WTC11 (cell line): Measurements from ENCODE around the gene TRDMT1. TPM values are rescaled to one million over a fixed set of nuclear protein-coding genes. Genes with fewer than 3 reads are reported as not detected.
A peak's percentile ranks its signal among the peaks of the same experiment; 100 is the strongest.

Experiments
- ATAC-seq: fragments of 200-7000 bp; cut with Tn5 transposase; 2 replicates; pipeline ENCODE4 v1.10.0; 2021; ENCODE audit warnings: mild to moderate bottlenecking, moderate library complexity
- CTCF ChIA-PET: fragments of 300-600 bp; sonication (Branson Sonifier 250); formaldehyde crosslinking; loops from one replicate; lab custom pipeline; 2021; ENCODE audit warnings: antibody characterized with exemption; lab: Charles Lee
- POLR2A ChIA-PET: fragments of 350-600 bp; sonication (Branson Sonifier 250); formaldehyde crosslinking; loops from one replicate; lab custom pipeline; 2021; ENCODE audit warnings: antibody characterized with exemption; lab: Charles Lee
- DNase-seq: peaks from one replicate; pipeline ENCODE4 v3.0.0; 2021; ENCODE audit warnings: low spot score
- H3K27ac Mint-ChIP-seq: 2 replicates; pipeline ENCODE4 v1.8.0; 2021; ENCODE audit warnings: mixed read lengths
- H3K27me3 Mint-ChIP-seq: 2 replicates; pipeline ENCODE4 v1.8.0; 2021; ENCODE audit warnings: low read depth, mild to moderate bottlenecking, moderate library complexity, mixed read lengths
- H3K36me3 Mint-ChIP-seq: 2 replicates; pipeline ENCODE4 v1.8.0; 2021; ENCODE audit warnings: mixed read lengths
- H3K4me1 Mint-ChIP-seq: 2 replicates; pipeline ENCODE4 v1.8.0; 2022; ENCODE audit warnings: mixed read lengths
- H3K4me3 Mint-ChIP-seq: 2 replicates; pipeline ENCODE4 v1.8.0; 2021; ENCODE audit warnings: mild to moderate bottlenecking, moderate library complexity, mixed read lengths
- H3K9me3 Mint-ChIP-seq: 2 replicates; pipeline ENCODE4 v1.8.0; 2021; ENCODE audit warnings: mixed read lengths
- AFF4 ChIP-seq: sonication (generic); formaldehyde crosslinking; IDR thresholded peaks from 2 replicates; pipeline ENCODE4 v1.8.1; 2023; ENCODE audit warnings: mild to moderate bottlenecking, missing genetic modification reagents, borderline replicate concordance
- CDX4 ChIP-seq: fragments of 250-450 bp; sonication (Bioruptor Pico); IDR thresholded peaks from 2 replicates; pipeline ENCODE4 v1.9.0; 2021; ENCODE audit warnings: moderate library complexity, mild to moderate bottlenecking, inconsistent platforms, borderline replicate concordance
- CREB1 ChIP-seq: sonication (generic); formaldehyde crosslinking; IDR thresholded peaks from 2 replicates; pipeline ENCODE4 v1.8.0; 2023; ENCODE audit warnings: mild to moderate bottlenecking, missing genetic modification reagents
- FOXP1 ChIP-seq: sonication (generic); formaldehyde crosslinking; IDR thresholded peaks from 2 replicates; pipeline ENCODE4 v1.8.0; 2022; ENCODE audit warnings: missing genetic modification reagents, mild to moderate bottlenecking, moderate library complexity, borderline replicate concordance
- GTF2I ChIP-seq: fragments of 250-450 bp; sonication (Bioruptor Pico); conservative IDR thresholded peaks from 2 replicates; pipeline ENCODE4 v1.4.0; 2021; ENCODE audit warnings: mild to moderate bottlenecking
- HMGXB4 ChIP-seq: sonication (generic); formaldehyde crosslinking; IDR thresholded peaks from 2 replicates; pipeline ENCODE4 v1.8.1; 2023; ENCODE audit warnings: mild to moderate bottlenecking, moderate library complexity, missing genetic modification reagents
- IRF2 ChIP-seq: sonication (generic); formaldehyde crosslinking; IDR thresholded peaks from 2 replicates; pipeline ENCODE4 v1.8.0; 2022; ENCODE audit warnings: low read depth, missing genetic modification reagents, borderline replicate concordance
- NFE2L1 ChIP-seq: sonication (generic); formaldehyde crosslinking; IDR thresholded peaks from 2 replicates; pipeline ENCODE4 v1.8.1; 2023; ENCODE audit warnings: missing genetic modification reagents
- SMAD4 ChIP-seq: sonication (generic); formaldehyde crosslinking; IDR thresholded peaks from 2 replicates; pipeline ENCODE4 v1.8.0; 2022; ENCODE audit warnings: mild to moderate bottlenecking, missing genetic modification reagents
- STAT6 ChIP-seq: sonication (generic); formaldehyde crosslinking; conservative IDR thresholded peaks from 2 replicates; pipeline ENCODE4 v1.8.1; 2023; ENCODE audit warnings: mild to moderate bottlenecking, low read depth, missing genetic modification reagents, moderate library complexity
- TCF7 ChIP-seq: sonication (generic); formaldehyde crosslinking; IDR thresholded peaks from 2 replicates; pipeline ENCODE4 v1.8.0; 2022; ENCODE audit warnings: mild to moderate bottlenecking, low read depth, missing genetic modification reagents, moderate library complexity
- TP53 ChIP-seq: sonication (generic); formaldehyde crosslinking; IDR thresholded peaks from 2 replicates; pipeline ENCODE4 v1.8.1; 2023; ENCODE audit warnings: mild to moderate bottlenecking, missing genetic modification reagents
- ZBTB21 ChIP-seq: sonication (generic); formaldehyde crosslinking; IDR thresholded peaks from 2 replicates; pipeline ENCODE4 v1.8.1; 2023; ENCODE audit warnings: mild to moderate bottlenecking, missing genetic modification reagents, borderline replicate concordance
- ZNF121 ChIP-seq: sonication (generic); formaldehyde crosslinking; IDR thresholded peaks from 2 replicates; pipeline ENCODE4 v1.8.0; 2023; ENCODE audit warnings: missing genetic modification reagents
- ZNF416 ChIP-seq: fragments of 250-450 bp; sonication (Bioruptor Pico); IDR thresholded peaks from 2 replicates; pipeline ENCODE4 v1.9.0; 2021; ENCODE audit warnings: mild to moderate bottlenecking, inconsistent platforms
- total RNA-seq: library from RNA; stranded (reverse); gene quantifications from 3 replicates; pipeline ENCODE4 v1.2.3, GENCODE V29; 2021
- TF ChIP-seq, protein P1 (sequence below): sonication (generic); formaldehyde crosslinking; IDR thresholded peaks from 2 replicates; pipeline ENCODE4 v1.8.0; 2023; ENCODE audit warnings: missing genetic modification reagents, mild to moderate bottlenecking, borderline replicate concordance
- TF ChIP-seq, protein P2 (sequence below): sonication (generic); formaldehyde crosslinking; IDR thresholded peaks from 2 replicates; pipeline ENCODE4 v1.8.0; 2022; ENCODE audit warnings: mild to moderate bottlenecking, missing genetic modification reagents
- TF ChIP-seq, protein P3 (sequence below): fragments of 250-450 bp; sonication (Bioruptor Pico); IDR thresholded peaks from 2 replicates; pipeline ENCODE4 v1.9.0; 2021; ENCODE audit warnings: mild to moderate bottlenecking
- TF ChIP-seq, protein P4 (sequence below): sonication (generic); formaldehyde crosslinking; IDR thresholded peaks from 2 replicates; pipeline ENCODE4 v1.8.1; 2022; ENCODE audit warnings: mild to moderate bottlenecking, missing genetic modification reagents, moderate library complexity, borderline replicate concordance

TRDMT1 gene
- total RNA-seq, 1 experiment from 2014 or later = 11.7 TPM

DNA sequence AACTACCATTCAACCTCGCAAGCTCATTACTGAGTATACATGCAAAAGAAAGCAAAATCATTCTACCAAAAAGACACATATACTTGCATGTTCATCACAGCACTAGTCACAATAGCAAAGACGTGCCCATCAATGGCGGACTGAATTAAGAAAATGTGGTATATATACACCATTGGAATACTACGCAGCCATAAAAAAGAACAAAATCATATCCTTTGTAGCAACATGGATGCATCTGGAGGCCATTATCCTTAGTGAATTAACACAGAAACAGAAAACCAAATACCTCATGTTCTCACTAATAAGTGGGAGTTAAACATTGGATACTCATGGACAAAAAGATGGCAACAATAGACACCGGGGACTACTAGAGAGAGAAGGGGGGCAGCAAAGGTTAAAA is 6.4 kb downstream of the TRDMT1 start:
- Mint-ChIP-seq H3K9me3 (peaks cover 7% of the 10 kb centered on the region), H3K4me1 (peaks cover 38% of the 10 kb centered on the region), H3K4me3 (no peak overlapping the region), H3K36me3 (no peaks in the 10 kb centered on the region), H3K27me3 (no peaks in the 10 kb centered on the region), H3K27ac (no peak overlapping the region)
- DNase-seq = no peak
- no peak for ATAC-seq
- ChIA-PET CTCF (interaction anchor here (2.1 kb wide), 1 partner anchor 35 kb away, joined by 8 read pairs; no protein-coding TSS in a partner anchor), POLR2A (interaction anchor here (0.7 kb wide), 1 partner anchor 226 kb away, joined by 4 read pairs; no protein-coding TSS in a partner anchor)
- peak; percentile 48; the same call in 1 of the 2 replicates for TF ChIP-seq GTF2I (CRISPR knock-in tag)
- no peak for TF ChIP-seq IRF2 (CRISPR knock-in tag)

- 0 out of 2 replicates have a peak, but pooled peaks cover 9% of the 10 kb centered on the region for H3K4me1 Mint-ChIP-seq
- H3K9me3 Mint-ChIP-seq = peaks cover 7% of the 10 kb centered on the region
- H3K27me3 Mint-ChIP-seq = no peaks in the 10 kb centered on the region
- peak overlapping the region; percentile 1; the same call in 1 of the 2 replicates for H3K27ac Mint-ChIP-seq
- no peaks in the 10 kb centered on the region for H3K36me3 Mint-ChIP-seq
- ChIA-PET CTCF (no interaction called here), POLR2A (no interaction called here)
- no peak overlapping the region for H3K4me3 Mint-ChIP-seq
- DNase-seq = no peak
- no peak for ATAC-seq
- no peak for TF ChIP-seq CDX4 (CRISPR knock-in tag)
- TF ChIP-seq, protein P1, sequence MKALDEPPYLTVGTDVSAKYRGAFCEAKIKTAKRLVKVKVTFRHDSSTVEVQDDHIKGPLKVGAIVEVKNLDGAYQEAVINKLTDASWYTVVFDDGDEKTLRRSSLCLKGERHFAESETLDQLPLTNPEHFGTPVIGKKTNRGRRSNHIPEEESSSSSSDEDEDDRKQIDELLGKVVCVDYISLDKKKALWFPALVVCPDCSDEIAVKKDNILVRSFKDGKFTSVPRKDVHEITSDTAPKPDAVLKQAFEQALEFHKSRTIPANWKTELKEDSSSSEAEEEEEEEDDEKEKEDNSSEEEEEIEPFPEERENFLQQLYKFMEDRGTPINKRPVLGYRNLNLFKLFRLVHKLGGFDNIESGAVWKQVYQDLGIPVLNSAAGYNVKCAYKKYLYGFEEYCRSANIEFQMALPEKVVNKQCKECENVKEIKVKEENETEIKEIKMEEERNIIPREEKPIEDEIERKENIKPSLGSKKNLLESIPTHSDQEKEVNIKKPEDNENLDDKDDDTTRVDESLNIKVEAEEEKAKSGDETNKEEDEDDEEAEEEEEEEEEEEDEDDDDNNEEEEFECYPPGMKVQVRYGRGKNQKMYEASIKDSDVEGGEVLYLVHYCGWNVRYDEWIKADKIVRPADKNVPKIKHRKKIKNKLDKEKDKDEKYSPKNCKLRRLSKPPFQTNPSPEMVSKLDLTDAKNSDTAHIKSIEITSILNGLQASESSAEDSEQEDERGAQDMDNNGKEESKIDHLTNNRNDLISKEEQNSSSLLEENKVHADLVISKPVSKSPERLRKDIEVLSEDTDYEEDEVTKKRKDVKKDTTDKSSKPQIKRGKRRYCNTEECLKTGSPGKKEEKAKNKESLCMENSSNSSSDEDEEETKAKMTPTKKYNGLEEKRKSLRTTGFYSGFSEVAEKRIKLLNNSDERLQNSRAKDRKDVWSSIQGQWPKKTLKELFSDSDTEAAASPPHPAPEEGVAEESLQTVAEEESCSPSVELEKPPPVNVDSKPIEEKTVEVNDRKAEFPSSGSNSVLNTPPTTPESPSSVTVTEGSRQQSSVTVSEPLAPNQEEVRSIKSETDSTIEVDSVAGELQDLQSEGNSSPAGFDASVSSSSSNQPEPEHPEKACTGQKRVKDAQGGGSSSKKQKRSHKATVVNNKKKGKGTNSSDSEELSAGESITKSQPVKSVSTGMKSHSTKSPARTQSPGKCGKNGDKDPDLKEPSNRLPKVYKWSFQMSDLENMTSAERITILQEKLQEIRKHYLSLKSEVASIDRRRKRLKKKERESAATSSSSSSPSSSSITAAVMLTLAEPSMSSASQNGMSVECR = no peak
- TF ChIP-seq ZBTB21 (CRISPR knock-in tag) = no peak
- TF ChIP-seq NFE2L1 (CRISPR knock-in tag) = no peak
- TF ChIP-seq ZNF121 (CRISPR knock-in tag) = no peak
- TF ChIP-seq TP53 (CRISPR knock-in tag) = no peak
- TF ChIP-seq, protein P2, sequence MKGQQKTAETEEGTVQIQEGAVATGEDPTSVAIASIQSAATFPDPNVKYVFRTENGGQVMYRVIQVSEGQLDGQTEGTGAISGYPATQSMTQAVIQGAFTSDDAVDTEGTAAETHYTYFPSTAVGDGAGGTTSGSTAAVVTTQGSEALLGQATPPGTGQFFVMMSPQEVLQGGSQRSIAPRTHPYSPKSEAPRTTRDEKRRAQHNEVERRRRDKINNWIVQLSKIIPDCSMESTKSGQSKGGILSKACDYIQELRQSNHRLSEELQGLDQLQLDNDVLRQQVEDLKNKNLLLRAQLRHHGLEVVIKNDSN (CRISPR knock-in tag) = no peak
- TF ChIP-seq SMAD4 (CRISPR knock-in tag) = no peak
- TF ChIP-seq TCF7 = no peak
- TF ChIP-seq ZNF416 (CRISPR knock-in tag) = no peak
- no peak for TF ChIP-seq HMGXB4 (CRISPR knock-in tag)
- no peak for TF ChIP-seq FOXP1 (CRISPR knock-in tag)
- TF ChIP-seq, protein P3, sequence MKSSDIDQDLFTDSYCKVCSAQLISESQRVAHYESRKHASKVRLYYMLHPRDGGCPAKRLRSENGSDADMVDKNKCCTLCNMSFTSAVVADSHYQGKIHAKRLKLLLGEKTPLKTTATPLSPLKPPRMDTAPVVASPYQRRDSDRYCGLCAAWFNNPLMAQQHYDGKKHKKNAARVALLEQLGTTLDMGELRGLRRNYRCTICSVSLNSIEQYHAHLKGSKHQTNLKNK = no peak
- no peak for TF ChIP-seq AFF4
- TF ChIP-seq CREB1 = no peak
- no peak for TF ChIP-seq STAT6
- TF ChIP-seq, protein P4, sequence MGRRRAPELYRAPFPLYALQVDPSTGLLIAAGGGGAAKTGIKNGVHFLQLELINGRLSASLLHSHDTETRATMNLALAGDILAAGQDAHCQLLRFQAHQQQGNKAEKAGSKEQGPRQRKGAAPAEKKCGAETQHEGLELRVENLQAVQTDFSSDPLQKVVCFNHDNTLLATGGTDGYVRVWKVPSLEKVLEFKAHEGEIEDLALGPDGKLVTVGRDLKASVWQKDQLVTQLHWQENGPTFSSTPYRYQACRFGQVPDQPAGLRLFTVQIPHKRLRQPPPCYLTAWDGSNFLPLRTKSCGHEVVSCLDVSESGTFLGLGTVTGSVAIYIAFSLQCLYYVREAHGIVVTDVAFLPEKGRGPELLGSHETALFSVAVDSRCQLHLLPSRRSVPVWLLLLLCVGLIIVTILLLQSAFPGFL = no peak
These were observed 10.9 kb downstream of the TRDMT1 start for GRCh38 chr10:17190602-17191001.
